Adrenal gland (tissue), 5 donors: ENCODE measurements around the gene KRT6C.

ENCODE experiments used
- CTCF ChIP-seq, 6 experiments: fragments of 450-650 bp in 4 of 6; fragments of 200-600 bp in 2 of 6; sonication (generic) in 1 of 6; IDR thresholded peaks; 1 replicate in 5 of 6; 2 replicates in 1 of 6; pipeline versions ENCODE4 v1.5.1 to v1.8.0; 2016 to 2021; ENCODE audit warnings: antibody characterized with exemption in 6 of 6, mild to moderate bottlenecking in 2 of 6, moderate library complexity in 1 of 6
- POLR2A ChIP-seq, 2 donors: fragments of 450-650 bp; IDR thresholded peaks; one replicate each; pipeline ENCODE4 v1.6.1; 2017; ENCODE audit warnings: antibody characterized with exemption in 2 of 2, mild to moderate bottlenecking in 2 of 2, moderate library complexity in 1 of 2
- donor health status: DM: no; HTN: no; CAD: no.

DNA sequence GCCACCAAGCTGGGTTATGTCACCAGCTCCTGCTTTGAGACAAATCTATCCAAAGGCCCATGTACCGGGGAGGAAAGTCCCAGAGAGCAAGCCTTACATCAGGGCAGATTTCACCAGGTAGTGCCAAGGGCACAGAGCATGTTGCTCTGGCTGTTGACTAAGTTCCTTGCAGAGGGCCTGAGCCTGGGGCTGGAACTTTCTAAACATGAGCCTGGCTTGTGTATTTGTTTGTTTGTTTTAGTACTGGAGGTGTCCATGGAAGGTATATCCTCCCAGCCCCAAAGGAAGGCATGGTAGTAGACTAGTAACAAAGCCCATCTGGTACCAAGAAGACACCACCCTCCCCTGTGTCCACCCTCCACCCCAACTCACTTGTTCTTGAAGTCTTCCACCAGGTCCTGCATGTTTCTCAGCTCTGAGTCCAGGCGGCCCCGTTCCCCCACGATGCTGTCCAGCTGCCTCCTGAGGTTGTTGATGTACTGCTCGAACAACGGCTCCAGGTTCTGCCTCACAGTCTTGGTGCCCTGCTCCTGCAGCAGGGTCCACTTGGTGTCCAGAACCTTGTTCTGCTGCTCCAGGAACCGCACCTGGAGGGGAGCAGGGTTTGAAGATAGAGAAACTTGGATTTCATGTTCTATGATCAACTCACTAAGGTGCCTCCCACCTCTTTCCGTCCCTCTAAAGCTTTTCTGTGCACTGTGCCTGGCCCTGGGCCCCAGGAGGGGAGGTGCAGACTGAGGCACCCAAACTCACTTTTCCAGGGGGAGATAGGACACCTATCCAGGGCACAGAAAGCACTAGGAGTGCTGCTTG is 45.2 kb upstream of the KRT6C start:
- TF ChIP-seq CTCF (IDR thresholded peaks at IDR 0.05) (no peak), POLR2A (IDR thresholded peaks at IDR 0.05) (no peak)
